GM12874 (cell line): Measurements from ENCODE around the gene OBSCN.

Source experiments
- CTCF ChIP-seq: IDR thresholded peaks from 2 replicates; pipeline ENCODE4 v1.5.1; 2011; ENCODE audit warnings: low read depth, mild to moderate bottlenecking, control low read depth, low read length, moderate library complexity; ENCODE audit not compliant: insufficient read depth

OBSCN gene

GRCh38 chr1:228175316-228176023, 32.4 kb upstream of the OBSCN start:
- no peak for TF ChIP-seq CTCF

GRCh38 chr1:228176024-228176395, 31.8 kb upstream of the OBSCN start:
- TF ChIP-seq CTCF, result no peak

GRCh38 chr1:228176461-228177182, 31.2 kb upstream of the OBSCN start:
- no peak for TF ChIP-seq CTCF

GRCh38 chr1:228177183-228177475, 30.7 kb upstream of the OBSCN start:
- TF ChIP-seq CTCF, result no peak

- TF ChIP-seq CTCF, result no peak
These were observed 29.8 kb upstream of the OBSCN start for GRCh38 chr1:228177721-228178710.

GRCh38 chr1:228178737-228179684, 28.8 kb upstream of the OBSCN start:
- TF ChIP-seq CTCF, result no peak
